H9 (cell line): Measurements from ENCODE around the gene FOXP4. TPM values are rescaled to one million over a fixed set of nuclear protein-coding genes. Genes with fewer than 3 reads are reported as not detected.
A peak's percentile ranks its signal among the peaks of the same experiment; 100 is the strongest.

Source experiments
- DNase-seq: peaks from one replicate; pipeline ENCODE4 v3.0.0-alpha.2; 2017
- H2AFZ ChIP-seq: one replicate; pipeline ENCODE4 v1.6.1; 2013; ENCODE audit warnings: mild to moderate bottlenecking, low read length, control low read depth, moderate library complexity
- H2AK5ac ChIP-seq: 2 replicates; pipeline ENCODE4 v1.6.1; 2013; ENCODE audit warnings: low read length, control low read depth, mixed read lengths; ENCODE audit not compliant: insufficient read length
- H2BK120ac ChIP-seq: one replicate; pipeline ENCODE4 v1.6.1; 2013; ENCODE audit warnings: low read depth, mild to moderate bottlenecking, low read length, control low read depth, inconsistent platforms; ENCODE audit not compliant: poor library complexity, severe bottlenecking
- H2BK12ac ChIP-seq: 2 replicates; pipeline ENCODE4 v1.6.1; 2013; ENCODE audit warnings: low read length, control low read depth, mixed read lengths, low read depth; ENCODE audit not compliant: insufficient read length
- H2BK15ac ChIP-seq: 2 replicates; pipeline ENCODE4 v1.6.1; 2013; ENCODE audit warnings: low read depth, low read length, control low read depth
- H2BK20ac ChIP-seq: one replicate; pipeline ENCODE4 v1.6.1; 2013; ENCODE audit warnings: low read depth, mild to moderate bottlenecking, low read length, control low read depth, inconsistent platforms; ENCODE audit not compliant: poor library complexity, severe bottlenecking
- H2BK5ac ChIP-seq: 2 replicates; pipeline ENCODE4 v1.6.1; 2013; ENCODE audit warnings: low read length, control low read depth, mixed read lengths; ENCODE audit not compliant: insufficient read length
- H3K14ac ChIP-seq: 2 replicates; pipeline ENCODE4 v1.6.1; 2013; ENCODE audit warnings: low read length, control low read depth; ENCODE audit not compliant: insufficient read depth
- H3K18ac ChIP-seq: 2 replicates; pipeline ENCODE4 v1.6.1; 2013; ENCODE audit warnings: low read depth, mild to moderate bottlenecking, mixed read lengths, low read length, control low read depth; ENCODE audit not compliant: insufficient read length
- H3K23ac ChIP-seq: 2 replicates; pipeline ENCODE4 v1.6.1; 2013; ENCODE audit warnings: low read length, control low read depth, mixed read lengths, low read depth; ENCODE audit not compliant: insufficient read length
- H3K23me2 ChIP-seq: 2 replicates; pipeline ENCODE4 v1.6.1; 2013; ENCODE audit warnings: low read depth, mild to moderate bottlenecking, mixed read lengths, low read length, control low read depth; ENCODE audit not compliant: insufficient read length, poor library complexity, severe bottlenecking
- H3K27ac ChIP-seq: 2 replicates; pipeline ENCODE4 v1.5.1; 2013; ENCODE audit warnings: low read length, control low read depth, mixed read lengths, low read depth; ENCODE audit not compliant: insufficient read length
- H3K27me3 ChIP-seq: 2 replicates; pipeline ENCODE4 v1.6.1; 2013; ENCODE audit warnings: low read length, control low read depth, inconsistent platforms; ENCODE audit not compliant: insufficient read depth
- H3K4ac ChIP-seq: 2 replicates; pipeline ENCODE4 v1.6.1; 2013; ENCODE audit warnings: low read depth, mild to moderate bottlenecking, control low read depth, inconsistent platforms, low read length, moderate library complexity
- H3K4me1 ChIP-seq: 2 replicates; pipeline ENCODE4 v1.6.1; 2013; ENCODE audit warnings: low read length, control low read depth, inconsistent platforms; ENCODE audit not compliant: insufficient read depth
- H3K4me2 ChIP-seq: 2 replicates; pipeline ENCODE4 v1.6.1; 2013; ENCODE audit warnings: low read length, control low read depth, mixed read lengths; ENCODE audit not compliant: insufficient read length, insufficient read depth
- H3K56ac ChIP-seq: 2 replicates; pipeline ENCODE4 v1.6.1; 2013; ENCODE audit warnings: low read depth, mild to moderate bottlenecking, mixed read lengths, low read length, control low read depth; ENCODE audit not compliant: insufficient read length
- H3K79me1 ChIP-seq: 2 replicates; pipeline ENCODE4 v1.6.1; 2013; ENCODE audit warnings: low read depth, mild to moderate bottlenecking, moderate library complexity, low read length, control low read depth, inconsistent platforms; ENCODE audit not compliant: insufficient read depth, poor library complexity, severe bottlenecking
- H3K79me2 ChIP-seq: 2 replicates; pipeline ENCODE4 v1.6.1; 2013; ENCODE audit warnings: low read length, control low read depth, inconsistent platforms; ENCODE audit not compliant: insufficient read depth
- H3K9ac ChIP-seq: 2 replicates; pipeline ENCODE4 v1.6.1; 2013; ENCODE audit warnings: low read length, control low read depth, mixed read lengths; ENCODE audit not compliant: insufficient read length; ENCODE audit errors: extremely low read depth
- H3K9me3 ChIP-seq: one replicate; pipeline ENCODE4 v1.6.1; 2013; ENCODE audit warnings: low read depth, low read length, inconsistent platforms; ENCODE audit not compliant: control insufficient read depth
- H3T11ph ChIP-seq: one replicate; pipeline ENCODE4 v1.6.1; 2013; ENCODE audit warnings: mild to moderate bottlenecking, low read length, control low read depth, inconsistent platforms
- H4K20me1 ChIP-seq: one replicate; pipeline ENCODE4 v1.6.1; 2013; ENCODE audit not compliant: control insufficient read depth, insufficient read length, insufficient read depth
- H4K5ac ChIP-seq: 2 replicates; pipeline ENCODE4 v1.6.1; 2013; ENCODE audit warnings: low read depth, mild to moderate bottlenecking, mixed read lengths, low read length, control low read depth; ENCODE audit not compliant: insufficient read length
- H4K8ac ChIP-seq: replicated peaks from 2 replicates; pipeline ENCODE4 v1.6.1; 2013; ENCODE audit warnings: low read length, control low read depth, mixed read lengths, low read depth; ENCODE audit not compliant: insufficient read length
- H4K91ac ChIP-seq: 2 replicates; pipeline ENCODE4 v1.6.1; 2013; ENCODE audit warnings: low read depth, mild to moderate bottlenecking, moderate library complexity, mixed read lengths, low read length, control low read depth; ENCODE audit not compliant: insufficient read length
- H3K27ac Mint-ChIP-seq, 3 experiments: 2 replicates in 2 of 3; 3 replicates in 1 of 3; pipeline ENCODE4 v1.8.0; 2020 to 2021; ENCODE audit warnings: mixed read lengths in 3 of 3, mild to moderate bottlenecking in 1 of 3, moderate library complexity in 1 of 3
- H3K27me3 Mint-ChIP-seq: 2 replicates; pipeline ENCODE4 v1.8.0; 2021; ENCODE audit warnings: low read depth, mild to moderate bottlenecking, moderate library complexity, mixed read lengths
- H3K36me3 Mint-ChIP-seq, 3 experiments: 2 replicates in 2 of 3; 3 replicates in 1 of 3; pipeline ENCODE4 v1.8.0; 2020 to 2021; ENCODE audit warnings: low read depth in 3 of 3, mixed read lengths in 3 of 3; ENCODE audit not compliant: insufficient read depth in 1 of 3
- H3K4me1 Mint-ChIP-seq, 2 experiments: 2 replicates each; pipeline ENCODE4 v1.8.0; 2020; ENCODE audit warnings: mixed read lengths in 2 of 2
- H3K4me3 Mint-ChIP-seq, 2 experiments: 2 replicates in 1 of 2; 3 replicates in 1 of 2; pipeline ENCODE4 v1.8.0; 2020 to 2021; ENCODE audit warnings: mild to moderate bottlenecking in 2 of 2, mixed read lengths in 2 of 2, moderate library complexity in 1 of 2
- H3K9me3 Mint-ChIP-seq, 2 experiments: 2 replicates in 1 of 2; 3 replicates in 1 of 2; pipeline ENCODE4 v1.8.0; 2020; ENCODE audit warnings: mild to moderate bottlenecking in 2 of 2, mixed read lengths in 2 of 2, moderate library complexity in 1 of 2
- CTCF ChIP-seq: fragments of 200-600 bp; sonication (generic); conservative IDR thresholded peaks from 3 replicates; pipeline ENCODE4 v1.8.0; 2021; ENCODE audit warnings: antibody characterized with exemption, mild to moderate bottlenecking
- WGBS: extraction: QIAGEN DNeasy Blood & Tissue Kit; methylation state at CpG from one replicate; pipeline ENCODE4 v1.1.7; 2013; ENCODE audit warnings: missing lambda C conversion rate, low lambda C conversion rate, mixed read lengths; ENCODE audit not compliant: insufficient read length; ENCODE audit errors: extremely low coverage; 5-methylcytosine and 5-hydroxymethylcytosine counted together
- total RNA-seq: library from RNA; stranded (reverse); gene quantifications from 2 replicates; pipeline ENCODE4 v1.2.1, GENCODE V29; 2021

The FOXP4 gene
- total RNA-seq, 1 experiment from 2014 or later: 18.2 TPM

- H3K79me1 ChIP-seq: no peaks in the 10 kb centered on the region
- Mint-ChIP-seq H3K4me3 (no peak overlapping the region), H3K27me3 (peaks cover 96% of the 10 kb centered on the region), H3K9me3 (no peaks in the 10 kb centered on the region), H3K36me3 (no peaks in the 10 kb centered on the region), H3K27ac (no peak overlapping the region), H3K4me1 (peaks cover 17 to 20% of the 10 kb centered on the region in 2 experiments)
- H3K4me1 ChIP-seq: no peaks in the 10 kb centered on the region
- H3K27me3 ChIP-seq: peaks cover 9% of the 10 kb centered on the region; the same call in 1 of the 2 replicates
- H3K9ac ChIP-seq: no peak overlapping the region
- no peak overlapping the region for H2BK120ac ChIP-seq
- H2BK15ac ChIP-seq: no peak overlapping the region
- no peak overlapping the region for H2AK5ac ChIP-seq
- no peak overlapping the region for H2BK12ac ChIP-seq
- peak overlapping the region; percentile 57; the same call in 1 of the 2 replicates for H3K14ac ChIP-seq
- DNase-seq: no peak
- no peak overlapping the region for H3K4ac ChIP-seq
- H3K18ac ChIP-seq: no peak overlapping the region
- H4K8ac ChIP-seq: no peak overlapping the region
- no CpG with 5 or more reads among the region's 2 CpGs for WGBS
- H3K9me3 ChIP-seq: no peaks in the 10 kb centered on the region
- no peak overlapping the region for H4K91ac ChIP-seq
- H3T11ph ChIP-seq: no peak overlapping the region
- no peak overlapping the region for H2BK5ac ChIP-seq
- H3K56ac ChIP-seq: no peak overlapping the region
- TF ChIP-seq CTCF: no peak
- H3K27ac ChIP-seq: no peak overlapping the region
- H2BK20ac ChIP-seq: no peak overlapping the region
- H3K4me2 ChIP-seq: no peak overlapping the region
- no peak overlapping the region for H3K23ac ChIP-seq
- H4K5ac ChIP-seq: no peak overlapping the region
- H3K23me2 ChIP-seq: no peaks in the 10 kb centered on the region
- no peak overlapping the region for H2AFZ ChIP-seq
- H4K20me1 ChIP-seq: peaks cover 3% of the 10 kb centered on the region
- H3K79me2 ChIP-seq: no peaks in the 10 kb centered on the region
Measured at GRCh38 chr6:41538556-41539182, 7.5 kb upstream of the FOXP4 start.
